Measurements from ENCODE around the gene UHRF1. TPM values are rescaled to one million over a fixed set of nuclear protein-coding genes. Genes with fewer than 3 reads are reported as not detected.
"Not testable (repeated sequence)": the region's sequence is repeated elsewhere in the genome, so short reads cannot be mapped to it uniquely, and the experiment has no call there.

UHRF1 gene
- total RNA-seq, 2 donors from 2014 or later: 6.3 to 48.5 TPM

- intact Hi-C loops (cut with DNase I): no loop called here
- H3K27ac ChIP-seq: no peak overlapping the region
- H3K9ac ChIP-seq (ENCODE audit: low read depth in 2 of 2, low read length in 2 of 2): no peak overlapping the region
- TF ChIP-seq CTCF (IDR thresholded peaks at IDR 0.05): no peak
- DNase-seq: no peak
- no peaks in the 10 kb centered on the region for H3K36me3 ChIP-seq
- no peaks in the 10 kb centered on the region for H3K27me3 ChIP-seq
- H3K4me1 ChIP-seq: no peaks in the 10 kb centered on the region
- H3K4me3 ChIP-seq: no peak overlapping the region
- no peaks in the 10 kb centered on the region for H3K9me3 ChIP-seq
Observed at GRCh38 chr19:4878491-4878968, 30.8 kb upstream of the UHRF1 start.

- H3K4me1 ChIP-seq: no peaks in the 10 kb centered on the region
- H3K9ac ChIP-seq (ENCODE audit: low read depth in 2 of 2, low read length in 2 of 2): no peak overlapping the region
- intact Hi-C loops (cut with DNase I): no loop called here
- no peaks in the 10 kb centered on the region for H3K27me3 ChIP-seq
- H3K36me3 ChIP-seq: no peaks in the 10 kb centered on the region
- no peak overlapping the region for H3K27ac ChIP-seq
- TF ChIP-seq CTCF (IDR thresholded peaks at IDR 0.05): no peak
- DNase-seq: no peak
- H3K9me3 ChIP-seq: no peaks in the 10 kb centered on the region
- H3K4me3 ChIP-seq: no peak overlapping the region
Observed at GRCh38 chr19:4879041-4879440, 30.3 kb upstream of the UHRF1 start.

- H3K27ac ChIP-seq; H3K9ac ChIP-seq (ENCODE audit: low read depth in 2 of 2, low read length in 2 of 2); H3K4me3 ChIP-seq; H3K27me3 ChIP-seq; H3K36me3 ChIP-seq; intact Hi-C loops (cut with DNase I); DNase-seq; H3K9me3 ChIP-seq; H3K4me1 ChIP-seq: not testable (repeated sequence)
Observed at GRCh38 chr19:4882874-4883273, 26.4 kb upstream of the UHRF1 start.

- H3K4me3 ChIP-seq; H3K27ac ChIP-seq; H3K9me3 ChIP-seq; intact Hi-C loops (cut with DNase I); H3K36me3 ChIP-seq; H3K4me1 ChIP-seq; H3K9ac ChIP-seq (ENCODE audit: low read depth in 2 of 2, low read length in 2 of 2); H3K27me3 ChIP-seq; DNase-seq: not testable (repeated sequence)
Observed at GRCh38 chr19:4884993-4885392, 24.3 kb upstream of the UHRF1 start.

GRCh38 chr19:4887803-4888202 is 21.5 kb upstream of the UHRF1 start:
- H3K4me1 ChIP-seq; H3K9me3 ChIP-seq; DNase-seq; H3K4me3 ChIP-seq; H3K9ac ChIP-seq (ENCODE audit: low read depth in 2 of 2, low read length in 2 of 2); intact Hi-C loops (cut with DNase I); H3K27ac ChIP-seq; H3K27me3 ChIP-seq; H3K36me3 ChIP-seq: not testable (repeated sequence)

- Histone ChIP-seq H3K36me3 (no peaks in the 10 kb centered on the region), H3K27me3 (no peaks in the 10 kb centered on the region), H3K4me1 (no peaks in the 10 kb centered on the region), H3K4me3 (no peak overlapping the region), H3K9me3 (no peaks in the 10 kb centered on the region), H3K9ac (ENCODE audit: low read depth in 2 of 2, low read length in 2 of 2) (no peak overlapping the region), H3K27ac (no peak overlapping the region)
- no peak for DNase-seq
- TF ChIP-seq CTCF (IDR thresholded peaks at IDR 0.05): no peak
- intact Hi-C loops (cut with DNase I): no loop called here
Observed at GRCh38 chr19:4889034-4889815, 20.1 kb upstream of the UHRF1 start.

GRCh38 chr19:4891066-4891465 is 18.2 kb upstream of the UHRF1 start:
- intact Hi-C loops (cut with DNase I): no loop called here
- H3K4me1 ChIP-seq: no peaks in the 10 kb centered on the region
- H3K36me3 ChIP-seq: no peaks in the 10 kb centered on the region
- no peaks in the 10 kb centered on the region for H3K27me3 ChIP-seq
- DNase-seq: no peak
- no peak for TF ChIP-seq CTCF (IDR thresholded peaks at IDR 0.05)
- no peak overlapping the region for H3K9ac ChIP-seq (ENCODE audit: low read depth in 2 of 2, low read length in 2 of 2)
- no peak overlapping the region for H3K27ac ChIP-seq
- no peaks in the 10 kb centered on the region for H3K9me3 ChIP-seq
- no peak overlapping the region for H3K4me3 ChIP-seq

- H3K4me3 ChIP-seq; H3K9ac ChIP-seq (ENCODE audit: low read depth in 2 of 2, low read length in 2 of 2); H3K4me1 ChIP-seq; H3K36me3 ChIP-seq; H3K9me3 ChIP-seq; H3K27me3 ChIP-seq; H3K27ac ChIP-seq; intact Hi-C loops (cut with DNase I); DNase-seq: not testable (repeated sequence)
Observed at GRCh38 chr19:4892962-4893361, 16.3 kb upstream of the UHRF1 start.

Data from colonic mucosa (tissue), 4 donors.